CD8-positive, alpha-beta memory T cell (primary cell): ENCODE measurements around the gene SMARCC2. TPM values are rescaled to one million over a fixed set of nuclear protein-coding genes. Genes with fewer than 3 reads are reported as not detected.
"Not testable (repeated sequence)": the region's sequence is repeated elsewhere in the genome, so short reads cannot be mapped to it uniquely, and the experiment has no call there.

Experiments
- CTCF ChIA-PET: fragments of 350-600 bp; sonication (Branson Sonifier 250); formaldehyde crosslinking; loops from one replicate; lab custom pipeline; 2021; ENCODE audit warnings: antibody characterized with exemption; lab: Charles Lee
- POLR2A ChIA-PET: fragments of 350-600 bp; sonication (Branson Sonifier 250); formaldehyde crosslinking; loops from one replicate; lab custom pipeline; 2021; ENCODE audit warnings: antibody characterized with exemption; lab: Charles Lee
- DNase-seq, 5 donors: peaks; one replicate each; pipeline versions ENCODE4 v3.0.0 to v3.0.0-alpha.2; 2020 to 2022; ENCODE audit warnings: mixed read lengths in 1 of 5
- H3K27ac ChIP-seq: one replicate; pipeline ENCODE4 v1.7.0; 2013; ENCODE audit warnings: low read depth, mild to moderate bottlenecking, low read length, moderate library complexity
- H3K27me3 ChIP-seq: 2 replicates; pipeline ENCODE4 v1.7.0; 2013; ENCODE audit warnings: low read length, mild to moderate bottlenecking; ENCODE audit not compliant: insufficient read depth, poor library complexity, severe bottlenecking
- H3K36me3 ChIP-seq: 2 replicates; pipeline ENCODE4 v1.7.0; 2013; ENCODE audit warnings: mild to moderate bottlenecking, low read length, moderate library complexity; ENCODE audit not compliant: insufficient read depth
- H3K4me1 ChIP-seq: 2 replicates; pipeline ENCODE4 v1.7.0; 2013; ENCODE audit warnings: mild to moderate bottlenecking, low read length, moderate library complexity; ENCODE audit not compliant: insufficient read depth
- H3K4me3 ChIP-seq: 2 replicates; pipeline ENCODE4 v1.7.0; 2013; ENCODE audit warnings: mild to moderate bottlenecking, low read length
- H3K9me3 ChIP-seq: 2 replicates; pipeline ENCODE4 v1.7.0; 2013; ENCODE audit warnings: mild to moderate bottlenecking, low read length
- H3K27ac Mint-ChIP-seq, 8 donors: one replicate each; pipeline ENCODE4 v1.8.0; 2020 to 2021; ENCODE audit warnings: mixed read lengths in 8 of 8, mild to moderate bottlenecking in 6 of 8, inconsistent platforms in 3 of 8, moderate library complexity in 3 of 8
- H3K27me3 Mint-ChIP-seq, 2 donors: one replicate each; pipeline ENCODE4 v1.8.0; 2020 to 2021; ENCODE audit warnings: mixed read lengths in 2 of 2, mild to moderate bottlenecking in 1 of 2, moderate library complexity in 1 of 2
- H3K36me3 Mint-ChIP-seq, 3 donors: one replicate each; pipeline ENCODE4 v1.8.0; 2020 to 2021; ENCODE audit warnings: mixed read lengths in 3 of 3, inconsistent platforms in 1 of 3, mild to moderate bottlenecking in 1 of 3
- H3K4me1 Mint-ChIP-seq, 3 donors: one replicate each; pipeline ENCODE4 v1.8.0; 2020 to 2021; ENCODE audit warnings: mixed read lengths in 3 of 3, inconsistent platforms in 1 of 3, mild to moderate bottlenecking in 1 of 3
- H3K4me3 Mint-ChIP-seq, 7 donors: one replicate each; pipeline ENCODE4 v1.8.0; 2020 to 2021; ENCODE audit warnings: mixed read lengths in 7 of 7, mild to moderate bottlenecking in 6 of 7, moderate library complexity in 4 of 7, inconsistent platforms in 2 of 7
- H3K9me3 Mint-ChIP-seq, 5 donors: one replicate each; pipeline ENCODE4 v1.8.0; 2020 to 2022; ENCODE audit warnings: mixed read lengths in 5 of 5, mild to moderate bottlenecking in 3 of 5, moderate library complexity in 2 of 5, inconsistent platforms in 1 of 5
- polyA plus RNA-seq: library from polyadenylated mRNA; unstranded; fragments of 300-500 nt; fragmentation: Illumina TruSeq; gene quantifications from one replicate; pipeline ENCODE4 v1.2.3, GENCODE V29; 2021
- total RNA-seq, 2 experiments: library from RNA; stranded (reverse); gene quantifications; one replicate each; pipeline ENCODE4 v1.2.3, GENCODE V29; 2021

The SMARCC2 gene
- total and polyA plus RNA-seq, 3 experiments from 2014 or later, result 92.4 to 118 (median 107) TPM

GRCh38 chr12:56158926-56159461 is 30.3 kb downstream of the SMARCC2 start:
- Mint-ChIP-seq H3K4me3 (peak overlapping the region; percentile 92 to 100 (median 95)), H3K36me3 (peaks cover 0 to 59% (median 10%) of the 10 kb centered on the region in 3 donors), H3K9me3 (no peaks in the 10 kb centered on the region), H3K27me3 (no peaks in the 10 kb centered on the region), H3K27ac (peak overlapping the region; percentile 87 to 100 (median 96)), H3K4me1 (peaks cover 38 to 48% (median 42%) of the 10 kb centered on the region in 3 donors)
- H3K27ac ChIP-seq, result peak overlapping the region; percentile 94
- no peaks in the 10 kb centered on the region for H3K27me3 ChIP-seq
- H3K4me3 ChIP-seq, result peak overlapping the region; percentile 80
- peaks cover 39% of the 10 kb centered on the region for H3K36me3 ChIP-seq
- peaks cover 37% of the 10 kb centered on the region for H3K4me1 ChIP-seq
- ChIA-PET CTCF (interaction anchor here (0.8 to 2.2 kb wide), 8 partner anchors 14 to 112 kb away, joined by 3 to 21 read pairs (median 5); partner anchors contain the start of genes ESYT1, SMARCC2 and ZC3H10), POLR2A (interaction anchor here (1.1 to 2.8 kb wide), 3 partner anchors 16 to 41 kb away, joined by 3 to 25 read pairs (median 3); partner anchors contain the start of genes ESYT1 and ZC3H10)
- peak in 1 of 5 donors; percentile 25 for DNase-seq
- no peaks in the 10 kb centered on the region for H3K9me3 ChIP-seq

GRCh38 chr12:56158029-56158925 is 31.0 kb downstream of the SMARCC2 start, which contains the start of gene MYL6:
TSS of gene MYL6 (plus strand) at chr12:56158359. CDS start at chr12:56158402, 43 bp downstream.
- H3K27me3 Mint-ChIP-seq, result no peaks in the 10 kb centered on the region
- ChIA-PET CTCF (interaction anchor here (0.8 to 2.2 kb wide), 6 partner anchors 14 to 111 kb away, joined by 3 to 21 read pairs (median 6); partner anchors contain the start of genes ESYT1, SMARCC2 and ZC3H10), POLR2A (interaction anchor here (0.6 to 2.8 kb wide), 4 partner anchors 31 to 40 kb away, joined by 3 to 25 read pairs (median 3); partner anchors contain the start of genes ESYT1, SMARCC2 and ZC3H10)
- Histone ChIP-seq H3K27me3 (no peaks in the 10 kb centered on the region), H3K4me3 (peak within 1 kb of the TSS; percentile 80), H3K27ac (peak within 1 kb of the TSS; percentile 94), H3K9me3 (no peaks in the 10 kb centered on the region), H3K36me3 (peaks cover 37% of the 10 kb centered on the region), H3K4me1 (peaks cover 38% of the 10 kb centered on the region)
- DNase-seq, result peak; percentile 84 to 96 (median 88)
- H3K9me3 Mint-ChIP-seq, result no peaks in the 10 kb centered on the region
- peak within 1 kb of the TSS; percentile 87 to 100 (median 96) for H3K27ac Mint-ChIP-seq
- peaks cover 38 to 48% (median 41%) of the 10 kb centered on the region in 3 donors for H3K4me1 Mint-ChIP-seq
- H3K4me3 Mint-ChIP-seq, result peak within 1 kb of the TSS; percentile 92 to 100 (median 95)
- peaks cover 0 to 52% (median 10%) of the 10 kb centered on the region in 3 donors for H3K36me3 Mint-ChIP-seq

- H3K4me1 ChIP-seq, result peaks cover 47% of the 10 kb centered on the region
- Mint-ChIP-seq H3K9me3 (no peaks in the 10 kb centered on the region), H3K4me1 (peaks cover 46 to 50% (median 49%) of the 10 kb centered on the region in 3 donors), H3K36me3 (peaks cover 0 to 44% (median 10%) of the 10 kb centered on the region in 3 donors), H3K27ac (peak overlapping the region; percentile 87 to 100 (median 96)), H3K4me3 (peak overlapping the region; percentile 92 to 100 (median 95)), H3K27me3 (no peaks in the 10 kb centered on the region)
- peaks cover 29% of the 10 kb centered on the region for H3K36me3 ChIP-seq
- peak; percentile 26 to 74 (median 65) for DNase-seq
- H3K27ac ChIP-seq, result peak overlapping the region; percentile 74
- H3K4me3 ChIP-seq, result peak overlapping the region; percentile 75
- POLR2A ChIA-PET, result interaction anchor here (0.6 to 2.8 kb wide), 3 partner anchors 29 to 39 kb away, joined by 3 to 25 read pairs (median 7); partner anchors contain the start of genes ESYT1 and ZC3H10
- no peaks in the 10 kb centered on the region for H3K9me3 ChIP-seq
- no peaks in the 10 kb centered on the region for H3K27me3 ChIP-seq
- CTCF ChIA-PET, result interaction anchor here (0.6 to 3.2 kb wide), 3 partner anchors 31 to 197 kb away, joined by 3 to 16 read pairs (median 6); partner anchors contain the start of gene ZC3H10
Observed at GRCh38 chr12:56157201-56158028, 31.9 kb downstream of the SMARCC2 start.

GRCh38 chr12:56156464-56157200 is 32.7 kb downstream of the SMARCC2 start:
- DNase-seq, H3K9me3 ChIP-seq, H3K27me3 Mint-ChIP-seq, H3K9me3 Mint-ChIP-seq, H3K27me3 ChIP-seq, H3K4me3 ChIP-seq, H3K27ac ChIP-seq: not testable (repeated sequence)
- peak overlapping the region in 7 of 8 donors; percentile 57 to 100 (median 95) for H3K27ac Mint-ChIP-seq
- ChIA-PET POLR2A (interaction anchor here (1.1 kb wide), 1 partner anchor 28 kb away, joined by 7 read pairs; the partner anchor contains the start of gene ESYT1), CTCF (interaction anchor here (0.6 to 3.2 kb wide), 3 partner anchors 31 to 196 kb away, joined by 3 to 16 read pairs (median 7); partner anchors contain the start of gene ZC3H10)
- peaks cover 22% of the 10 kb centered on the region for H3K36me3 ChIP-seq
- peak overlapping the region; percentile 92 to 100 (median 95) for H3K4me3 Mint-ChIP-seq
- peaks cover 0 to 42% (median 7%) of the 10 kb centered on the region in 3 donors for H3K36me3 Mint-ChIP-seq
- H3K4me1 Mint-ChIP-seq, result peaks cover 49 to 56% (median 55%) of the 10 kb centered on the region in 3 donors
- H3K4me1 ChIP-seq, result peaks cover 47% of the 10 kb centered on the region

GRCh38 chr12:56155256-56155845 is 33.9 kb downstream of the SMARCC2 start:
- Mint-ChIP-seq H3K4me3 (peak overlapping the region in 5 of 7 donors; percentile 53 to 79 (median 61)), H3K27ac (peak overlapping the region in 2 of 8 donors; percentile 4 to 43), H3K9me3 (no peaks in the 10 kb centered on the region), H3K27me3 (no peaks in the 10 kb centered on the region), H3K4me1 (peaks cover 49 to 54% (median 54%) of the 10 kb centered on the region in 3 donors), H3K36me3 (peaks cover 0 to 29% (median 4%) of the 10 kb centered on the region in 3 donors)
- Histone ChIP-seq H3K4me1 (peaks cover 45% of the 10 kb centered on the region), H3K27me3 (no peaks in the 10 kb centered on the region), H3K36me3 (peaks cover 11% of the 10 kb centered on the region), H3K27ac (no peak overlapping the region), H3K4me3 (no peak overlapping the region), H3K9me3 (no peaks in the 10 kb centered on the region)
- DNase-seq, result no peak
- CTCF ChIA-PET, result interaction anchor here (0.8 to 3.2 kb wide), 5 partner anchors 10 to 36 kb away, joined by 3 to 16 read pairs (median 7); partner anchors contain the start of genes SMARCC2 and ZC3H10
- POLR2A ChIA-PET, result no interaction called here

- ChIA-PET POLR2A (no interaction called here), CTCF (interaction anchor here (0.8 to 3.2 kb wide), 5 partner anchors 11 to 36 kb away, joined by 3 to 16 read pairs (median 7); partner anchors contain the start of genes SMARCC2 and ZC3H10)
- Histone ChIP-seq H3K9me3 (no peaks in the 10 kb centered on the region), H3K27me3 (no peaks in the 10 kb centered on the region), H3K4me1 (peaks cover 41% of the 10 kb centered on the region), H3K4me3 (no peak overlapping the region), H3K36me3 (peaks cover 5% of the 10 kb centered on the region), H3K27ac (no peak overlapping the region)
- Mint-ChIP-seq H3K36me3 (peaks cover 0 to 24% (median 3%) of the 10 kb centered on the region in 3 donors), H3K27ac (peak overlapping the region in 1 of 8 donors; percentile 97), H3K4me1 (peaks cover 47 to 52% (median 50%) of the 10 kb centered on the region in 3 donors), H3K9me3 (no peaks in the 10 kb centered on the region), H3K27me3 (no peaks in the 10 kb centered on the region), H3K4me3 (peak overlapping the region in 2 of 7 donors; percentile 32 to 79)
- DNase-seq, result no peak
Observed at GRCh38 chr12:56154818-56155217, 34.5 kb downstream of the SMARCC2 start.
